T-helper 2 cell treated with Interferon-gamma antibody and Interleukin-4, amounts not matched to agents 100 ng/mL and 5 ng/mL, for 36 hours (primary cell): ENCODE measurements around the gene TPRG1L. TPM values are rescaled to one million over a fixed set of nuclear protein-coding genes. Genes with fewer than 3 reads are reported as not detected.

Experiments
- intact Hi-C: fragments of 100-400 bp; cut with micrococcal nuclease; formaldehyde crosslinking; loops from one replicate; pipeline ENCODE4 v1.15.1; 2023
- total RNA-seq: library from RNA; stranded (reverse); gene quantifications from 2 replicates; pipeline ENCODE4 v1.2.3, GENCODE V29; 2022

TPRG1L gene
- total RNA-seq, 1 donor from 2014 or later = 11.0 TPM

GRCh38 chr1:3609016-3609768 is 15.6 kb upstream of the TPRG1L start:
- intact Hi-C loops = no loop called here

DNA sequence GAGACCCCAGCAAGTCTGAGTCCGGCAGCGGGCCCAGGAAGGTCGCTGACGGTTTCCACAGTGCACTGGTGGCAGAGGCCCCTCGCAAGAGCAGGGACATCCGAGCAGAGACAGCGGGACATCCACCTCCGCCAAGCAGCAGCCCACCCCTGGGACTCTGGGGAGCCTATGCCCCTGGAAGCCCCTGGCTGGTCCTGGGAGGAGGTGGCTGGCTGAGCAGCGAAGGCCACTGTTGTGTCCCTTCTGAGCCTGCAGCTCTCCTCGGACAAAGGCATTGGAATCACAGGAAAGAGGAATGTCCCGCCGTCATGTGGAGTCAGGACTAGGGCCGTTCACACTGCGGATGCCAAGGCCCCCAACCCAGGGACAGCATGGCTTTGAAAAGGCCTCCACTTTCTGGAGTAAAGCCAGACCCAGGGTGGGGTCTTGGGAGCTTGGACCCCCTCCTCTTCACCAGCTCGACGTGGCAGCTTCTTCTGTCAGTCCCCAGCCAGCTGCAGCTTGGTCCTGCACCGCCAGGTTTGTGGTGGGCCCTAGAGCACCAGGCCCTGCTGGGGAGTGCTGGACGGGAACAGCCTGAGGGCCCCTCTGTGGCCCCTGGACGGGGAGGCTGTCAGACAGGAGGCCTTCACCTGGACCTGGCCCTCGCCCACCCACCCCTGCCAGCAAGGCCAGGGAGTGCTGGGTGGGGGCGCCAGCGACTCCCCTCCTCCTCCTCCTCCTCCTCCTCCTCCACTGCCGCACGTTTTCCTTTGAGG is 14.9 kb upstream of the TPRG1L start:
- intact Hi-C loops = no loop called here

DNA sequence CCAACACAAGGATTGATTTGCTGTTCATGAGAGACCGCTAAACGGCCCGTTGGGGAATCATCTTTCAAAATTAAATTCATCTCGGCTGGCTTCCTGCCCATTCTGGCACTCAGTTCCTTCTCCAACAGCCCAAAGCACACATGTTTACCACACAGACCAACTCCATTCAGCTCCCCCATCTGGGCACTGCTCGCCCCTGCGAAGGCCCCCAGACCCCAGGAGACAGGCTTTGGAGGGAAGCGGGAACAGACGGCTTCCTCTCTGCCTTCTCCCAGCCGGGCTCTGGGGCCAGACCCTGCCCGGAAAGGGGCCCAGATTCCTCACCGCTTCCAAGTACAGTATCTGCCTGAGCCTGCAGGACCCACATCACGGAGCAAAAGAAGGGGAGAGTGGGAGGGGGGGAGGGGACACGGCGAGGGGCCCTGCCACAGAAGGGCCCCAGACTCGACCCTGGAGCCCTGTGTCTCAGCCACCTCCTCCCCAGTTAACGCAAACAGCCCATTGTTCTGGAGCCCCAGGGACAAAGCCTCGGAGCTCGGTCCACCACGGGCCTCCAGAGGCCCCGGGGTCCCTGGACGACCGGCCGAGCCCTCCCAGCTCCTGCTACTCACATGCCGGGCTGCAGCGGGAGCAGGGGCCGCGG is 14.2 kb upstream of the TPRG1L start:
- intact Hi-C loops = no loop called here

- intact Hi-C loops = no loop called here
Observed at GRCh38 chr1:3611170-3612019, 13.4 kb upstream of the TPRG1L start, which contains the start of gene MEGF6. MEGF6 (minus strand) TSS chr1:3611508; CDS start chr1:3611268, 240 bp downstream.

DNA sequence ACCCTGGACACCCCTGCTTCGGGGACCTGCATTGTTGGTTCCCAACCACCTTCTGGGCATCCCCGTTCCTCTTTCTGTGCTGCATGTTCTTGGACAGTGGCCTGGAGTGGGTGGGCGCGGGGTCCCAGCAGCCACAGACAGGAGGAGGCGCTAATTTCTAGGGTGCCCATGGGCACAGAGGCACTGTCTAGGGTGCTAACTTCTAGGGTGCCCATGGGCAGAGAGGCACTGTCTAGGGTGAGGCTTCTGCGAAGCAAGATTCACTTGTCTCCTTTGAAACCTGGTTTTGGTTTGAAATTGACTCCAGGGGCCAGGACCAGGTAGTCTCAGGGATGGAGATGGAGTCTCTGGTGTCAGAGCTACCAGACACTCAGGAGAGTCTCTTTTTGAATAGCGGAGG is 12.7 kb upstream of the TPRG1L start:
- intact Hi-C loops = no loop called here

GRCh38 chr1:3614755-3615742 is 9.8 kb upstream of the TPRG1L start:
- intact Hi-C loops = no loop called here

GRCh38 chr1:3616861-3617260 is 8.0 kb upstream of the TPRG1L start:
- intact Hi-C loops = no loop called here

DNA sequence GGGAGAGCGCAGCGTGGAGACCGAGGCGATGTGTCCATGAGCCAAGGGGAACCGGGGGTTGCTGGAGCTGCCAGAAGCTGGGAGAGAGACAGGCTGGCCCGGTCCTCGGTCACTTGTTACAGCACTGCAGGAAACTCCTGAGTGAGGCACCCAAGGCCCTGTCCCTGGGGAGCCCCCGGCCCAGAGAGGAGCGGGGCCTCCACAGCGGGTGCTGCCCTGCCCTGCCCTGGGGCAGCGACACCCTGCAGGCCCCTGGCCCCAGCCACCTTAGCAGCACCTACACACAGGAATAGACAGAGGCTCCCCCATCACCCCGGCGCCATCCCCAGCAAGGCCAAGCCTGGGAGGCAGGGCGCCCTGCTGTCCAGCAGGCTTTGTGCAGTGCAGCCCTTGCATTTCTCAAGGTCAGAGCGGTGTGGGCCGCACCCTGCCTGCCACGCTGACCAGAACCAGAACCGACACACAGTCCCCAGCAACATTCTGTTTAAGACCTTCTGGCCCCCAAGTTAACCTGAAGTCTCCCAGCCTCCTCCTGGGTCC is 6.9 kb upstream of the TPRG1L start:
- intact Hi-C loops = no loop called here

DNA sequence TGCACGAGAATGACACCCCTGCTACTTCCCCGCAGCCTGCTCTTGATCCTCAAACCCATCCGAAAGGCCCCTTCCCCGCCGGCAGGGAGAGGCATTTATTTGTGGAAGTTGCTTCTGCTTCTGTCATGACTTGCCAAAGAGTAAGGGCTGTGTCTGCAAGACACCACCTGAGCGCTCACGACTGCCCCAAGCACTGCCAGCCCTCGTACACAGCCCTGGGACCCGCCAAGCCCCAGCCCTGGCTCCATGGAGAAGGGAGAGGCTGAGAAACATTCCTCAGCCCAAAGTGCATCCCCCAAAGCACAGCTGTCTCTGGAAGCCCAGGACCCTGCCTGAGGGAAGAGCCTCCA is 6.3 kb upstream of the TPRG1L start:
- intact Hi-C loops = no loop called here

- intact Hi-C loops = loop anchor here (1.0 kb wide), 3 partner anchors 54 to 166 kb away; no protein-coding TSS in a partner anchor
Observed at GRCh38 chr1:3618881-3619671, 5.7 kb upstream of the TPRG1L start.

DNA sequence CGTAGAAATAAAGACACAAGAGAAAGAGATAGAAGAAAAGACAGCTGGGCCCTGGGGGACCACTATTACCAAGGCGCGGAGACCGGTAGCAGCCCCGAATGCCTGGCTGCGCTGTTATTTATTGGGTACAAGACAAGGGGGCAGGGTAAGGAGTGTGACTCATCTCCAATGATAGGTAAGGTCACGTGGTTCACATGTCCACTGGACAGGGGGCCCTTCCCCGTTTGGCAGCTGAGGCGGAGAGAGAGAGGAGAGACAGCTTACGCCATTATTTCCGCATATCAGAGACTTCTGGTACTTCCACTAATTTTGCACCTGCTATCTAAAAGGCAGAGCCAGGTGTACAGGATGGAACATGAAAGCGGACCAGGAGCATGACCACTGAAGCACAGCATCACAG is 4.1 kb upstream of the TPRG1L start:
- intact Hi-C loops = loop anchor here (5.0 to 10.0 kb wide), 2 partner anchors 104 to 282 kb away; partner anchors contain the start of gene C1orf174

DNA sequence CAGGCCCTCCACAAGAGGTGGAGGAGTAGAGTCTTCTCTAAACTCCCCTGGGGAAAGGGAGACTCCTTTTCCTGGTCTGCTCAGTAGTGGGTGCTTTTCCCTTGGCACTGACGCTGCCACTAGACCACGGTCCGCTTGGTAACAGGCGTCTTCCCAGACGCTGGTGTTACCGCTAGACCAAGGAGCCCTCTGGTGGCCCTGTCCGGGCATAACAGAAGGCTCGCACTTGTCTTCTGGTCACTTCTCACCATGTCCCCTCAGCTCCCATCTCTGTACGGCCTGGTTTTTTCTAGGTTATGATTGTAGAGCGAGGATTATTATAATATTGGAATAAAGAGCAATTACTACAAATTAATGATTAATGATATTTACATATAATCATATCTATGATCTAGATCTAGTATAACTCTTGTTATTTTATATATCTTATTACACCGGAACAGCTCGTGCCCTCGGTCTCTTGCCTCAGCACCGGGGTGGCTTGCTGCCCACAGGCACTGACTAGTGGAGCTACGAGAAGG is 3.6 kb upstream of the TPRG1L start:
- intact Hi-C loops = loop anchor here (5.0 to 10.0 kb wide), 2 partner anchors 104 to 281 kb away; partner anchors contain the start of gene C1orf174

GRCh38 chr1:3622102-3622501 is 2.7 kb upstream of the TPRG1L start:
- intact Hi-C loops = loop anchor here (5.0 to 10.0 kb wide), 2 partner anchors 103 to 280 kb away; partner anchors contain the start of gene C1orf174

DNA sequence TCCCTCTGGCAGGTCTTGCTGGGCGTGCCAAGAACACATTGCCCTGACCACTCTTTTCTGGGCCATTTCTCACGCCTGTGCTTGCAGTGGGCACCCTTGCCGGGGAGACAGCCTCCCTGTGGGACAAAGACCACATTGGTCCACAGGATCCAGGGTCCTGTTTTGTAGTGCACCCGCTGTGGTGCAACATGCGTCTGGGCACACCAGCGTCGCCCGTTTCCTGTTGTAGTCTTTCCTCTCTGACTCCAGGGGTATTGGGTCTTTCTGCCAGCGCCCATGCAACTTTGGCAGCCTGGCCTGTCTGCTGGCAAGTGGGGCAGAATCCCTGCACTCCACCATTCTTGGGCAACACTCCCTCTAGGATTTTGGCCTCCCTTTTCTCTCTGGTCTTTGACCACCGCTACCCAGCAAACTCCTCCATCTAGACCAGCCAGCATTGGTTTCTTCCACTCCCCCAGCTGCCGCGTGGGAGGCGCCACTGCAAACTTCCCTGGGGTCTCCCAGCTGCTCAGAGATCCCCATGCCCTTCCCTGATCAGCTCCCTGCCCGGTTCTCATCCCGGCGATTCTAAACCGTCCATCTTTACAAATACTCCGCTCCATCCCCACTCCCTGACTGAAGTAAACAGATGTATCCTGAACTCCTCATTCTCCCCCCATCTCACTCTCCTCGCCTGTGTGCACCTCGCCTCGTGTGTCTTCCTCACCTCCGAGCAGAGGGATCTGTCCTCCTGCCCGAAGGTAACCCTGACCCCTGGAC is 1.2 kb upstream of the TPRG1L start:
- intact Hi-C loops = loop anchor here (1.0 to 10.0 kb wide), 3 partner anchors 27 to 279 kb away; partner anchors contain the start of genes C1orf174 and WRAP73

DNA sequence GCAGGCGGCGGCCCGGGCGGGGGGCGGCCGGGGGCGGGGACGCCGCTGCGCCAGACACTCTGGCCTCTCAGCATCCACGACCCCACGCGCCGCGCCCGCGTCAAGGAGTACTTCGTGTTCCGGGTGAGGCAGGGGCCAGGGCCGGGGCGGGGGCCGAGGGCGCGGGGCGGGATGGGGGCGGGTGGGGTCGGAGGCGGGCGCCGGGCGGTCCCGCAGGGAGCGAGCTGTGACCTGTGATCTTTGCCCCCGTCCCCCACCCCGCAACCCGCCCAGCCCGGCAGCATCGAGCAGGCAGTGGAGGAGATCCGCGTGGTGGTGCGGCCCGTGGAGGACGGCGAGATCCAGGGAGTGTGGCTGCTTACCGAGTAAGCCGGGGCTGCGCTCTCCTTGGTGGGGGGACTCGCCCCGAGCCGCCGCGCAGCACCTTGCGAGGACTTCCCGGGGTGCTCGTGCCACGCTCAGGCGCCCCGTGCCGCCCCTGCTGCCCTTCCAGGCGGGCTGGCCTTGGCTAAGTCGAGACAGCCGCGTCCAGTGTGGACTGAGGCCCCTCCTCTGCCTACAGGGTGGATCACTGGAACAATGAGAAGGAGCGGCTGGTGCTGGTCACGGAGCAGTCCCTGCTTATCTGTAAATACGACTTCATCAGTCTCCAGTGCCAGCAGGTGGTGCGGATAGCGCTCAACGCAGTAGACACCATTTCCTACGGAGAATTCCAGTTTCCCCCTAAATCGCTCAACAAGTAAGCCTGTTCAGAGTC is 514 bp downstream of the TPRG1L start:
- intact Hi-C loops = loop anchor here (1.0 to 10.0 kb wide), 2 partner anchors 99 to 171 kb away; partner anchors contain the start of gene LRRC47

DNA sequence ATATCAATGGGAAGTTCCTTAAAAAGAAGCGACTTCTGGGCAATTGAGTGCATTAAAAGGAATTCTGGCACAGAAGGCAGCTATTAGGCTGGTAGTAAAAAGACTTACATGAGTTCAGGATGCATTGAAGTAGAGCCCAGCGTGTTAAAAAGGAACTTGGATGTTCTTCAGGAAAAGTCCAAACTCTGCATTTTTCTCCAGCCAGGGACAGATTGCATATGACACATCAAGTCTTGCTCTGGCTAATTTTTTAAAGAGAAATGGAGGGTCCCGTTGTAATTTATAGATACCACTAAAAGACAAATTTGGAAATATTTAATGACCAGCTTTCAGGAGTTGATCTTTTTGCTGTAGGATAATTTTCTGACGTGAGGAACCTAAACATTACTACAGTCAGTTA is 1.2 kb downstream of the TPRG1L start:
- intact Hi-C loops = loop anchor here (10.0 kb wide), 1 partner anchor 99 kb away; no protein-coding TSS in a partner anchor
